DND-41 (cell line): ENCODE measurements around the gene ARID3C.

ENCODE experiments used
- CTCF ChIP-seq: IDR thresholded peaks from 2 replicates; pipeline ENCODE4 v1.5.1; 2012; ENCODE audit warnings: borderline replicate concordance, low read length, moderate library complexity, mild to moderate bottlenecking; ENCODE audit not compliant: poor library complexity, severe bottlenecking; ENCODE audit errors: extremely low read depth
- EZH2 ChIP-seq: IDR thresholded peaks from 3 replicates; pipeline ENCODE4 v1.6.1; 2012; ENCODE audit warnings: borderline replicate concordance, low read depth, mild to moderate bottlenecking, moderate library complexity, low read length, inconsistent platforms; ENCODE audit not compliant: severe bottlenecking

DNA sequence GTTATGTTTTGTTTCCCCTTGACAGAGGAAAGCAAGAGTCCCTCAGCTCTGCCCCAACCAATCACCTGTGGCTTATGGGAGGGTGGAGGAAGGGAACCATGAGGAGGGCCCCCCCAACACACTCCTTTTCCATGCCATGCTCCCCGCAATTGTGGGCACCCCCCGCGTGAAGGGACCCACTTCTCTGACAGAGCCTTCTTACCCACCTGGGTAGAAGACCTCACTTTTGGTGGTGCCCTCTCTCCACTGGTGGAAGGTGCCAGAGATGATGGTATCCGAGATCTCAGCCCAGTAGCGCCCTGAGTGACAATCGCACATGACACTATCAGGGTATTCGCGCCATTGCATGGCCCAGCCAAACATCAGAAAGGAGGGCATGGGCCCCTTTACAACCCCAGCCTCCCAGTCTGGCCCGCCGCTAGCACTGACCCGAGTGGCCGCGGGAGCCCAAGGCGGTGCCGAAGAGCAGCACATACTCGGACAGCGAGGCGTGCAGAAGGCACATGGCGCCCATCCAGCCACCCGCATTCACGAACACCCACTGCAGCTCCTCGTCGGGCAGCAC lies 8.0 kb upstream of the ARID3C start:
- TF ChIP-seq CTCF: no peak
- no peak for TF ChIP-seq EZH2
